ENCODE data around the gene GSTT4. TPM values are rescaled to one million over a fixed set of nuclear protein-coding genes. Genes with fewer than 3 reads are reported as not detected.

GSTT4 gene
- total RNA-seq, 3 donors from 2014 or later (not counting 1 experiment from before 2014, with no cell fraction given): not detected

DNA sequence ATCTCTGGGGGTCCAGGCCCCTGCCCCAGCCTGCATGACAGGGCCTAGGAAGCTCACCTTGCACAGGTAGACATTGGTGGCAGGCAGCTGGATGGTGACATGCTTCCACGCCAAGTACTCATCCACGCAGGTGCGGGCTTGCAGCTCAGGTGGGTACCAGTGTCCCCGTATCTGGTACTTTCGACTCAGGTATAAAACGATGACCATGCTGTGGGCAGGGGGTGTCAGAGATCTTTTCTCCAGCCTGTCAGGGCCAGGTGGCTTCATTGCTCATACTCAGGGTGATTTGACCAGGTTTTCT is 1.6 kb upstream of the GSTT4 start:
- Mint-ChIP-seq H3K27me3 (ENCODE audit: low read depth in 2 of 2) (peaks cover 0 to 4% of the 10 kb centered on the region in 2 donors), H3K9me3 (no peaks in the 10 kb centered on the region), H3K27ac (no peak overlapping the region), H3K4me3 (no peak overlapping the region), H3K36me3 (no peaks in the 10 kb centered on the region), H3K4me1 (peaks cover 13 to 18% of the 10 kb centered on the region in 2 donors)
- H3K4me1 ChIP-seq (ENCODE audit: control insufficient read depth, insufficient read depth, low read length): peaks cover 10% of the 10 kb centered on the region
- H3K27ac ChIP-seq (ENCODE audit: low read length): no peak overlapping the region
- intact Hi-C loops (cut with micrococcal nuclease): no loop called here
- WGBS (ENCODE audit: insufficient coverage): 89% methylated on average over 6 of the region's 6 CpGs
- peaks cover 3% of the 10 kb centered on the region for H3K27me3 ChIP-seq (ENCODE audit: control insufficient read depth, insufficient read depth, low read length)
- DNase-seq: no peak
- H3K9me3 ChIP-seq (ENCODE audit: control insufficient read depth, insufficient read depth, low read length): no peaks in the 10 kb centered on the region
- TF ChIP-seq CTCF (IDR thresholded peaks at IDR 0.05): no peak
- no peak overlapping the region for H3K4me3 ChIP-seq (ENCODE audit: low read length)
- no peak for ATAC-seq
- H3K36me3 ChIP-seq (ENCODE audit: control insufficient read depth, insufficient read depth, low read length): no peaks in the 10 kb centered on the region

DNA sequence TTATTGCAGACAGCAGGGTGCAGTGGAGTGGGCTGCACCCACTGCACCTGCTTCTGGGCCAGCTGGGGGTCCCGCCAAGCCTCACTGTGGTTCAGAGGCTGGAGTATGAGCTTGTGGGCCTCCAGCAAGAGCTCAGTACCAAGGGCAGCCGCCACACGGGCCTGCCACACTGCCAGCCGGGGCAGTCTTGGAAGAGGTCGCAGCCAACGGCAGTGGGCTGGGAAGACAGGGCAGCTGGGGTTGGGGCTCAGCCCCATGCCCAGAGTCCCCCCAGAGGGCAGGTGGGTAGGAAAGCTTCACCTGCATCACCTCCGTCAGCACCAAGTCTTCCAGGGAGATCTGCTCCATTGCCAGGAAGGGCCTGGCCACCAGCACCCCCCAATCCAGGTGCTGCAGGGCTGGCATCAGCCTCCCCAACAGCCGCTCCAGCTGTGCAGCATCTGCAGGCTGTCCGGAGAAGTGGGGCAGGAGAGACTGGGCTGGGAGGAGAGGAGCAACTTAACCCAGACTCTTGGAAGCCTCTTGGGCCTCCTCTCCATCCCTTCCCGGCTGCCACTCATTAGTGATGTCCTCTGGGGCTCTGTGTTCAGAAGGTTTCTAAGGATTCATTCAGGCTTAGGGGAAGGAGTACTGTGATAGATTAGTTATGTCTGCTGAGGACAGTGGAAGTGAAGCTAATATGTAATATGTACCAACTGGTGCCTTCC is 1.1 kb upstream of the GSTT4 start:
- no peak overlapping the region for H3K27ac ChIP-seq (ENCODE audit: low read length)
- H3K27me3 ChIP-seq (ENCODE audit: control insufficient read depth, insufficient read depth, low read length): peaks cover 3% of the 10 kb centered on the region
- TF ChIP-seq CTCF (IDR thresholded peaks at IDR 0.05): no peak
- no peak overlapping the region for H3K4me3 ChIP-seq (ENCODE audit: low read length)
- H3K27ac Mint-ChIP-seq: no peak overlapping the region
- no peaks in the 10 kb centered on the region for H3K36me3 ChIP-seq (ENCODE audit: control insufficient read depth, insufficient read depth, low read length)
- intact Hi-C loops (cut with micrococcal nuclease): no loop called here
- H3K27me3 Mint-ChIP-seq (ENCODE audit: low read depth in 2 of 2): peaks cover 0 to 4% of the 10 kb centered on the region in 2 donors
- no peak overlapping the region for H3K4me3 Mint-ChIP-seq
- WGBS (ENCODE audit: insufficient coverage): 83% methylated on average over 10 of the region's 10 CpGs
- H3K9me3 ChIP-seq (ENCODE audit: control insufficient read depth, insufficient read depth, low read length): no peaks in the 10 kb centered on the region
- H3K4me1 ChIP-seq (ENCODE audit: control insufficient read depth, insufficient read depth, low read length): peaks cover 5% of the 10 kb centered on the region
- ATAC-seq (no peak), DNase-seq (no peak)
- peaks cover 7 to 13% of the 10 kb centered on the region in 2 donors for H3K4me1 Mint-ChIP-seq
- H3K9me3 Mint-ChIP-seq: no peaks in the 10 kb centered on the region
- H3K36me3 Mint-ChIP-seq: no peaks in the 10 kb centered on the region

GRCh38 chr22:24003887-24004286 is 1.4 kb downstream of the GSTT4 start:
- H3K9me3 Mint-ChIP-seq: no peaks in the 10 kb centered on the region
- 87% methylated on average over 9 of the region's 9 CpGs for WGBS (ENCODE audit: insufficient coverage)

More at GRCh38 chr22:24003887-24004286, 1.4 kb downstream of the GSTT4 start:
- peaks cover 3% of the 10 kb centered on the region for H3K27me3 ChIP-seq (ENCODE audit: control insufficient read depth, insufficient read depth, low read length)
- intact Hi-C loops (cut with micrococcal nuclease): no loop called here
- H3K4me3 ChIP-seq (ENCODE audit: low read length): no peak overlapping the region
- no peak for DNase-seq
- no peak overlapping the region for H3K27ac Mint-ChIP-seq
- peaks cover 0 to 7% of the 10 kb centered on the region in 2 donors for H3K27me3 Mint-ChIP-seq (ENCODE audit: low read depth in 2 of 2)
- H3K9me3 ChIP-seq (ENCODE audit: control insufficient read depth, insufficient read depth, low read length): no peaks in the 10 kb centered on the region
- no peaks in the 10 kb centered on the region for H3K4me1 Mint-ChIP-seq
- TF ChIP-seq CTCF (IDR thresholded peaks at IDR 0.05): no peak
- H3K4me3 Mint-ChIP-seq: no peak overlapping the region
- H3K4me1 ChIP-seq (ENCODE audit: control insufficient read depth, insufficient read depth, low read length): no peaks in the 10 kb centered on the region
- H3K36me3 ChIP-seq (ENCODE audit: control insufficient read depth, insufficient read depth, low read length): no peaks in the 10 kb centered on the region
- ATAC-seq: no peak
- no peak overlapping the region for H3K27ac ChIP-seq (ENCODE audit: low read length)
- H3K36me3 Mint-ChIP-seq: no peaks in the 10 kb centered on the region
